Brain microvascular endothelial cell (primary cell): ENCODE measurements around the gene PDE11A.

Experiments used
- DNase-seq: peaks from one replicate; pipeline ENCODE4 v3.0.0-alpha.2; 2020
- H3K27ac ChIP-seq: fragments of 250-450 bp; sonication (Bioruptor Pico); 2 replicates; pipeline ENCODE4 v1.5.1; 2020; ENCODE audit warnings: mild to moderate bottlenecking, moderate library complexity
- H3K27me3 ChIP-seq: fragments of 250-450 bp; sonication (Bioruptor Pico); replicated peaks from 2 replicates; pipeline ENCODE4 v1.5.1; 2020; ENCODE audit warnings: mild to moderate bottlenecking
- H3K36me3 ChIP-seq: fragments of 250-450 bp; sonication (Bioruptor Pico); replicated peaks from 2 replicates; pipeline ENCODE4 v1.5.1; 2020; ENCODE audit warnings: mild to moderate bottlenecking
- H3K4me3 ChIP-seq: 2 replicates; pipeline ENCODE4 v1.5.1; 2011; ENCODE audit warnings: low read depth, mild to moderate bottlenecking, control low read depth, low read length, moderate library complexity
- in situ Hi-C: cut with HindIII; loops from 2 replicates; pipeline ENCODE4 v1.10.0; 2017; ENCODE audit warnings: low sequenced_read_pairs, low pct_ligation_motif_present
- TF ChIP-seq, protein P1 (sequence below): IDR thresholded peaks from 2 replicates; pipeline ENCODE4 v1.5.1; 2011; ENCODE audit warnings: low read depth, mild to moderate bottlenecking, moderate library complexity, low read length, control low read depth, inconsistent platforms; ENCODE audit errors: missing control alignments

The PDE11A gene

DNA sequence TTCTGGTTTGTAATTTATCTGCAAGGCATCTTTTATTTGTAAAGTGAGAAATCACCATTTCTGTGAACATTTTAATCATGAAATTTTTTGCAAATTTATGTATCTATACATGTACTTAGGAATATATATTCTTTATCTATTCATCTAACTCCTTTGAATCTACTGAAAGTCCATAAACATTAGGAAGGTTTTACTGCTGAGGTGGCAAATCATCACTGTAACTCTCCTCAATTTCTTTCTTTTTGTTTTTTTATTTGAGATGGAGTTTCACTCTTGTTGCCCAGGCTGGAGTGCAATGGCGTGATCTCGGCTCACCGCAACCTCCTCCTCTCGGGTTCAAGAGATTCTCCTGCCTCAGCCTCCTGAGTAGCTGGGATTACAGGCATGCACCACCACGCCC, 383.7 kb downstream of the PDE11A start:
- DNase-seq = no peak
- in situ Hi-C loops = no loop called here
- Histone ChIP-seq H3K27ac (no peak overlapping the region), H3K4me3 (no peak overlapping the region), H3K27me3 (no peaks in the 10 kb centered on the region), H3K36me3 (no peaks in the 10 kb centered on the region)
- TF ChIP-seq, protein P1, sequence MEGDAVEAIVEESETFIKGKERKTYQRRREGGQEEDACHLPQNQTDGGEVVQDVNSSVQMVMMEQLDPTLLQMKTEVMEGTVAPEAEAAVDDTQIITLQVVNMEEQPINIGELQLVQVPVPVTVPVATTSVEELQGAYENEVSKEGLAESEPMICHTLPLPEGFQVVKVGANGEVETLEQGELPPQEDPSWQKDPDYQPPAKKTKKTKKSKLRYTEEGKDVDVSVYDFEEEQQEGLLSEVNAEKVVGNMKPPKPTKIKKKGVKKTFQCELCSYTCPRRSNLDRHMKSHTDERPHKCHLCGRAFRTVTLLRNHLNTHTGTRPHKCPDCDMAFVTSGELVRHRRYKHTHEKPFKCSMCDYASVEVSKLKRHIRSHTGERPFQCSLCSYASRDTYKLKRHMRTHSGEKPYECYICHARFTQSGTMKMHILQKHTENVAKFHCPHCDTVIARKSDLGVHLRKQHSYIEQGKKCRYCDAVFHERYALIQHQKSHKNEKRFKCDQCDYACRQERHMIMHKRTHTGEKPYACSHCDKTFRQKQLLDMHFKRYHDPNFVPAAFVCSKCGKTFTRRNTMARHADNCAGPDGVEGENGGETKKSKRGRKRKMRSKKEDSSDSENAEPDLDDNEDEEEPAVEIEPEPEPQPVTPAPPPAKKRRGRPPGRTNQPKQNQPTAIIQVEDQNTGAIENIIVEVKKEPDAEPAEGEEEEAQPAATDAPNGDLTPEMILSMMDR = no peak

- no peak for DNase-seq
- TF ChIP-seq, protein P1 = no peak
- H3K27me3 ChIP-seq = no peaks in the 10 kb centered on the region
- H3K4me3 ChIP-seq = no peak overlapping the region
- H3K36me3 ChIP-seq = no peaks in the 10 kb centered on the region
- in situ Hi-C loops = no loop called here
- H3K27ac ChIP-seq = no peak overlapping the region
These were observed 388.9 kb downstream of the PDE11A start for GRCh38 chr2:177683661-177684069.

DNA sequence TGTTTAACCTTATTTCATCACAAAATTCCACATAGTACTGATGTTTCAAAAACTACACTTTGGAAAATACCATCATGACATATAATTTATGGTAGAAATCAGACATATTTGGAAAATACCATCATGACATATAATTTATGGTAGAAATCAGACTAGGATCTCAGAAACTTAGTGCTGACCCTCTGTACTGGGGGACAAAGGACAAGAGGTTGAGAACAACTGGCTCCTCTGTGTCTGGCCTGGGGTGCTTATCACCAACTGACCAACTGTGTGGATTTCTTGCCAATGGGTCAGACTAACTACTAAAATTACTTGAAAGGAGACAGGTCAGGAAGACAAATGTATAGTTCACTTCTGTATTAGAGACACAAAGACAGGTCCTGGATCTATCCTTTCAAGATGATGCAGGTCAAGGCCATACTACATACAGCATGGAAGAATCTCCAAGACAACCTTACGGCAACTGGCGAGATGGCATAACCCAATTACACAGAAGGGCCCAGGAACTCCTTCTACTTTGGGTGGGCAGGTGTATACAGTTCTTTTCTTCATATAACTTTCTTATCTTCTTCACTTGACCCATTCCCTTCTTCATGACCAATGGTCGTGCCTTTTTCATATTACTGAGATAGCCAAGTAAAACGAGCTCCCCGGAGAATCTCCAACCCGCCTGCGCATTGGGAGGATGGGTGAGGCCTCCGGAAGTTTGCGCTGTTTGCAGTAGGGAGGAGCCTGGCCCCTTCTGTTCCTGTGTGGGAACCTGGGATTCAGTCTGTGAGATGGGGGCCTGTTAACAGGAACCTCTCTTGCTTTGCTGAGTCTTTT, 389.5 kb downstream of the PDE11A start:
- TF ChIP-seq, protein P1 = no peak
- DNase-seq = no peak
- in situ Hi-C loops = no loop called here

GRCh38 chr2:177682006-177682405, 390.6 kb downstream of the PDE11A start:
- Histone ChIP-seq H3K27ac (no peak overlapping the region), H3K36me3 (no peaks in the 10 kb centered on the region), H3K27me3 (peaks cover 2% of the 10 kb centered on the region), H3K4me3 (no peak overlapping the region)
- no peak for DNase-seq
- in situ Hi-C loops = no loop called here
- TF ChIP-seq, protein P1 = no peak

More for the DNA sequence above, 389.5 kb downstream of the PDE11A start:
- Histone ChIP-seq H3K27me3 (peaks cover 1% of the 10 kb centered on the region), H3K4me3 (no peak overlapping the region), H3K36me3 (no peaks in the 10 kb centered on the region), H3K27ac (no peak overlapping the region)

GRCh38 chr2:177680866-177681712, 391.5 kb downstream of the PDE11A start:
- in situ Hi-C loops = no loop called here
- TF ChIP-seq, protein P1 = no peak
- Histone ChIP-seq H3K27me3 (peaks cover 4% of the 10 kb centered on the region), H3K4me3 (no peak overlapping the region), H3K27ac (no peak overlapping the region), H3K36me3 (no peaks in the 10 kb centered on the region)
- DNase-seq = no peak
